HepG2 (cell line): ENCODE measurements around the gene COMMD3. TPM values are rescaled to one million over a fixed set of nuclear protein-coding genes. Genes with fewer than 3 reads are reported as not detected.

ENCODE experiments used
- ARID2 ChIP-seq: sonication (generic); formaldehyde crosslinking; IDR thresholded peaks from 2 replicates; pipeline ENCODE4 v1.8.1; 2022; ENCODE audit warnings: mild to moderate bottlenecking, missing genetic modification reagents, borderline replicate concordance
- GABPB1 ChIP-seq: IDR thresholded peaks from 2 replicates; pipeline ENCODE4 v1.6.1; 2016; ENCODE audit warnings: mild to moderate bottlenecking, missing genetic modification reagents, moderate library complexity, missing compliant biosample characterization
- GATAD1 ChIP-seq: IDR thresholded peaks from 2 replicates; pipeline ENCODE4 v1.6.1; 2016; ENCODE audit warnings: missing genetic modification reagents, missing compliant biosample characterization
- HES4 ChIP-seq: sonication (generic); formaldehyde crosslinking; IDR thresholded peaks from 2 replicates; pipeline ENCODE4 v1.9.0; 2021; ENCODE audit warnings: mild to moderate bottlenecking, missing genetic modification reagents, borderline replicate concordance
- KDM5A ChIP-seq: fragments of 200-600 bp; sonication (generic); IDR thresholded peaks from 2 replicates; pipeline ENCODE4 v1.7.0; 2018; ENCODE audit warnings: antibody characterized with exemption, mild to moderate bottlenecking, low read length, borderline replicate concordance
- KDM6A ChIP-seq: IDR thresholded peaks from 2 replicates; pipeline ENCODE4 v1.6.1; 2016; ENCODE audit warnings: low read depth
- MIER2 ChIP-seq: IDR thresholded peaks from 2 replicates; pipeline ENCODE4 v1.6.1; 2016; ENCODE audit warnings: missing biosample characterization, missing genetic modification reagents
- MTA1 ChIP-seq: sonication (generic); formaldehyde crosslinking; IDR thresholded peaks from 2 replicates; pipeline ENCODE4 v1.4.0; 2020; ENCODE audit warnings: missing genetic modification reagents, mild to moderate bottlenecking, borderline replicate concordance
- MZF1 ChIP-seq: sonication (generic); formaldehyde crosslinking; IDR thresholded peaks from 2 replicates; pipeline ENCODE4 v1.8.1; 2023; ENCODE audit warnings: mild to moderate bottlenecking, missing genetic modification reagents, borderline replicate concordance
- NCOA2 ChIP-seq: sonication (generic); formaldehyde crosslinking; IDR thresholded peaks from 2 replicates; pipeline ENCODE4 v1.8.0; 2022; ENCODE audit warnings: inconsistent platforms
- NR2F1 ChIP-seq, 2 experiments: fragments of 450-650 bp in 1 of 2; formaldehyde crosslinking in 1 of 2; IDR thresholded peaks; 2 replicates each; pipeline versions ENCODE4 v1.5.0 to v1.6.1; 2016 to 2020; ENCODE audit warnings: mild to moderate bottlenecking in 1 of 2, missing compliant biosample characterization in 1 of 2, missing genetic modification reagents in 1 of 2, moderate library complexity in 1 of 2
- RAD21 ChIP-seq: fragments of 450-650 bp; formaldehyde crosslinking; IDR thresholded peaks from 2 replicates; pipeline ENCODE4 v1.5.0; 2020; ENCODE audit warnings: mild to moderate bottlenecking
- SALL1 ChIP-seq: sonication (generic); formaldehyde crosslinking; IDR thresholded peaks from 2 replicates; pipeline ENCODE4 v1.8.0; 2022; ENCODE audit warnings: mild to moderate bottlenecking, missing genetic modification reagents
- SIN3B ChIP-seq: fragments of 150-350 bp; IDR thresholded peaks from 2 replicates; pipeline ENCODE4 v1.6.1; 2014; ENCODE audit warnings: low read length
- YEATS2 ChIP-seq: sonication (generic); formaldehyde crosslinking; IDR thresholded peaks from 2 replicates; pipeline ENCODE4 v1.4.0; 2020; ENCODE audit warnings: missing genetic modification reagents, borderline replicate concordance
- ZFY ChIP-seq: sonication (generic); formaldehyde crosslinking; IDR thresholded peaks from 2 replicates; pipeline ENCODE4 v1.4.0; 2020; ENCODE audit warnings: missing genetic modification reagents
- ZKSCAN8 ChIP-seq: IDR thresholded peaks from 2 replicates; pipeline ENCODE4 v1.6.1; 2016; ENCODE audit warnings: borderline replicate concordance, missing genetic modification reagents, missing compliant biosample characterization
- ZMAT3 ChIP-seq: sonication (generic); formaldehyde crosslinking; conservative IDR thresholded peaks from 2 replicates; pipeline ENCODE4 v1.7.0; 2021; ENCODE audit warnings: missing genetic modification reagents
- ZNF446 ChIP-seq: sonication (generic); formaldehyde crosslinking; IDR thresholded peaks from 2 replicates; pipeline ENCODE4 v1.5.0; 2020; ENCODE audit warnings: mild to moderate bottlenecking, missing genetic modification reagents
- ZNF598 ChIP-seq: sonication (generic); formaldehyde crosslinking; IDR thresholded peaks from 2 replicates; pipeline ENCODE4 v1.5.1; 2020; ENCODE audit warnings: mild to moderate bottlenecking, missing genetic modification reagents, borderline replicate concordance
- ZNF614 ChIP-seq: IDR thresholded peaks from 2 replicates; pipeline ENCODE4 v1.6.1; 2018; ENCODE audit warnings: missing biosample characterization, missing genetic modification reagents, inconsistent platforms, borderline replicate concordance
- ZNF747 ChIP-seq: sonication (generic); formaldehyde crosslinking; IDR thresholded peaks from 2 replicates; pipeline ENCODE4 v1.8.1; 2023; ENCODE audit warnings: missing genetic modification reagents, mild to moderate bottlenecking, borderline replicate concordance
- ZNF768 ChIP-seq: sonication (generic); formaldehyde crosslinking; IDR thresholded peaks from 2 replicates; pipeline ENCODE4 v1.4.0; 2020; ENCODE audit warnings: missing genetic modification reagents
- polyA plus RNA-seq, 8 experiments: library from polyadenylated mRNA; depleted of rRNA in 3 of 8; stranded (reverse) in 7 of 8; unstranded in 1 of 8; fragments of >200 nt; fragmentation: Illumina TruSeq in 4 of 8; extraction: Trizol in 4 of 8; gene quantifications; 2 replicates each; pipeline versions ENCODE4 v1.2.1 to v1.2.3, GENCODE V29; 2011 to 2016; ENCODE audit warnings: low read depth in 4 of 8, missing spikeins in 1 of 8, mixed read lengths in 1 of 8; ENCODE audit not compliant: insufficient read depth in 1 of 8
- total RNA-seq, 5 experiments: library from RNA; depleted of rRNA; stranded (reverse); fragments of >200 nt; fragmentation: Illumina TruSeq; extraction: Trizol; gene quantifications; 2 replicates each; pipeline ENCODE4 v1.2.3, GENCODE V29; 2016; ENCODE audit warnings: low read depth in 1 of 5
- TF ChIP-seq, protein P1 (sequence below): IDR thresholded peaks from 2 replicates; pipeline ENCODE4 v1.4.0; 2020; ENCODE audit warnings: mild to moderate bottlenecking, missing genetic modification reagents
- TF ChIP-seq, protein P2 (sequence below): sonication (generic); formaldehyde crosslinking; IDR thresholded peaks from 2 replicates; pipeline ENCODE4 v1.4.0; 2020; ENCODE audit warnings: missing genetic modification reagents
- TF ChIP-seq, protein P3 (sequence below): sonication (generic); IDR thresholded peaks from 2 replicates; pipeline ENCODE4 v1.6.1; 2016; ENCODE audit warnings: low read depth, borderline replicate concordance

The COMMD3 gene
- total and polyA plus RNA-seq, 2 of the 13 experiments (the other 11 are each of a cell fraction or from before 2014, with no cell fraction given), result 38.7 to 54.4 TPM

DNA sequence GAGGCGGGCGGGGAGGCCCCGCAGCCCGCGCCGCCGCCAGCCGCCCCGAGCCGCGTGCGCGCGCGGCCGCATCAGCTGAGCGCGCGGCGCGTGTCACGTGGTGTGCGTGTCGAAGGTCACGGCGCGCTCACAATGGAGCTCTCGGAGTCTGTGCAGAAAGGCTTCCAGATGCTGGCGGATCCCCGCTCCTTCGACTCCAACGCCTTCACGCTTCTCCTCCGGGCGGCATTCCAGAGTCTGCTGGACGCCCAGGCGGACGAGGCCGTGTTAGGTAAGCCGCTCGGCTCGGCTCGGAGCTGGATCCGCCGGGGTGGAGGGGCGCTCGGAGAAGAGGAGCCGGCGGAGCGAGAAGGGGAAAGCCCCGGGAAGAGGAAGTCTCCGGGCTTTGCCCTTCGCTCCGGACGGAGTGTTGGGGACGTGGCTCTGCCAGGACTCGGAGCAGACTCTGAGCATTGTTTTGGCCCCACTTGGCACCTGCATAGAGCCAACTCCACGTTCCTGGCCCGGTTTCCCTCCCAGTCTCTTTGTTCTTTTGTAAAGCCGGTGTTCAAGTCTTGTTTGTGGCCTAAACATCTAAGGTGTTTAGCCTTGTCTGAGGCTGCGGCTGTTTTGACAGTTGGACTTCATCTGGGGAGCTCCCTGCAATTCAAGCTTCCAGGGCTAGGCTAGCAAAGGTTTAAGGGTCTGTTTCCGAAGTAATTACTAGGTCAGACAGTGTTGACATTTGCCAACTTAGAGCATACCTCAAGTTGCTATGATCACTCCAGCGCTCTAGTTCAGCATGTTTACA is at the start of gene COMMD3 (continued):
- no peak; the same call in none of the 2 replicates for TF ChIP-seq ZNF747 (CRISPR knock-in tag)
- TF ChIP-seq ZNF768 (CRISPR knock-in tag), result 0 out of 2 replicates have a peak, but pooled peaks have one; percentile 33
- 0 out of 2 replicates have a peak, but pooled peaks have one; percentile 16 for TF ChIP-seq HES4
- TF ChIP-seq MZF1 (CRISPR knock-in tag), result no peak
- TF ChIP-seq KDM6A (CRISPR knock-in tag), result no peak
- peak; percentile 51; the same call in 1 of the 2 replicates for TF ChIP-seq MTA1 (CRISPR knock-in tag)
- no peak for TF ChIP-seq SIN3B
- peak; percentile 86 for TF ChIP-seq ZKSCAN8 (CRISPR knock-in tag)
- TF ChIP-seq, protein P1, sequence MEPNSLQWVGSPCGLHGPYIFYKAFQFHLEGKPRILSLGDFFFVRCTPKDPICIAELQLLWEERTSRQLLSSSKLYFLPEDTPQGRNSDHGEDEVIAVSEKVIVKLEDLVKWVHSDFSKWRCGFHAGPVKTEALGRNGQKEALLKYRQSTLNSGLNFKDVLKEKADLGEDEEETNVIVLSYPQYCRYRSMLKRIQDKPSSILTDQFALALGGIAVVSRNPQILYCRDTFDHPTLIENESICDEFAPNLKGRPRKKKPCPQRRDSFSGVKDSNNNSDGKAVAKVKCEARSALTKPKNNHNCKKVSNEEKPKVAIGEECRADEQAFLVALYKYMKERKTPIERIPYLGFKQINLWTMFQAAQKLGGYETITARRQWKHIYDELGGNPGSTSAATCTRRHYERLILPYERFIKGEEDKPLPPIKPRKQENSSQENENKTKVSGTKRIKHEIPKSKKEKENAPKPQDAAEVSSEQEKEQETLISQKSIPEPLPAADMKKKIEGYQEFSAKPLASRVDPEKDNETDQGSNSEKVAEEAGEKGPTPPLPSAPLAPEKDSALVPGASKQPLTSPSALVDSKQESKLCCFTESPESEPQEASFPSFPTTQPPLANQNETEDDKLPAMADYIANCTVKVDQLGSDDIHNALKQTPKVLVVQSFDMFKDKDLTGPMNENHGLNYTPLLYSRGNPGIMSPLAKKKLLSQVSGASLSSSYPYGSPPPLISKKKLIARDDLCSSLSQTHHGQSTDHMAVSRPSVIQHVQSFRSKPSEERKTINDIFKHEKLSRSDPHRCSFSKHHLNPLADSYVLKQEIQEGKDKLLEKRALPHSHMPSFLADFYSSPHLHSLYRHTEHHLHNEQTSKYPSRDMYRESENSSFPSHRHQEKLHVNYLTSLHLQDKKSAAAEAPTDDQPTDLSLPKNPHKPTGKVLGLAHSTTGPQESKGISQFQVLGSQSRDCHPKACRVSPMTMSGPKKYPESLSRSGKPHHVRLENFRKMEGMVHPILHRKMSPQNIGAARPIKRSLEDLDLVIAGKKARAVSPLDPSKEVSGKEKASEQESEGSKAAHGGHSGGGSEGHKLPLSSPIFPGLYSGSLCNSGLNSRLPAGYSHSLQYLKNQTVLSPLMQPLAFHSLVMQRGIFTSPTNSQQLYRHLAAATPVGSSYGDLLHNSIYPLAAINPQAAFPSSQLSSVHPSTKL (CRISPR knock-in tag), result peak; percentile 10; the same call in 1 of the 2 replicates
- TF ChIP-seq, protein P2, sequence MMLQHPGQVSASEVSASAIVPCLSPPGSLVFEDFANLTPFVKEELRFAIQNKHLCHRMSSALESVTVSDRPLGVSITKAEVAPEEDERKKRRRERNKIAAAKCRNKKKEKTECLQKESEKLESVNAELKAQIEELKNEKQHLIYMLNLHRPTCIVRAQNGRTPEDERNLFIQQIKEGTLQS (CRISPR knock-in tag), result peak; percentile 27; the same call in 1 of the 2 replicates
- TF ChIP-seq ZFY, result peak; percentile 71; the same call in 1 of the 2 replicates
- no peak for TF ChIP-seq MIER2 (CRISPR knock-in tag)
- TF ChIP-seq, protein P3, sequence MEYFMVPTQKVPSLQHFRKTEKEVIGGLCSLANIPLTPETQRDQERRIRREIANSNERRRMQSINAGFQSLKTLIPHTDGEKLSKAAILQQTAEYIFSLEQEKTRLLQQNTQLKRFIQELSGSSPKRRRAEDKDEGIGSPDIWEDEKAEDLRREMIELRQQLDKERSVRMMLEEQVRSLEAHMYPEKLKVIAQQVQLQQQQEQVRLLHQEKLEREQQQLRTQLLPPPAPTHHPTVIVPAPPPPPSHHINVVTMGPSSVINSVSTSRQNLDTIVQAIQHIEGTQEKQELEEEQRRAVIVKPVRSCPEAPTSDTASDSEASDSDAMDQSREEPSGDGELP, result peak; percentile 86; the same call in 1 of the 2 replicates
- TF ChIP-seq NR2F1 (CRISPR knock-in tag; IDR thresholded peaks at IDR 0.05), result peak; percentile 59 to 70; a peak in 3 of 4 replicates
- 0 out of 2 replicates have a peak, but pooled peaks have one; percentile 35 for TF ChIP-seq ZNF614
- TF ChIP-seq ZNF598 (CRISPR knock-in tag), result peak; percentile 30; the same call in 1 of the 2 replicates
- TF ChIP-seq ZNF446 (CRISPR knock-in tag), result 0 out of 2 replicates have a peak, but pooled peaks have one; percentile 40
- TF ChIP-seq ZMAT3 (CRISPR knock-in tag), result 0 out of 2 replicates have a peak, but pooled peaks have one; percentile 35
- no peak for TF ChIP-seq NCOA2 (CRISPR knock-in tag)
- no peak for TF ChIP-seq KDM5A
- 0 out of 2 replicates have a peak, but pooled peaks have one; percentile 21 for TF ChIP-seq ARID2 (CRISPR knock-in tag)
- TF ChIP-seq RAD21, result peak; percentile 11; the same call in 1 of the 2 replicates
- peak; percentile 81 for TF ChIP-seq SALL1
- TF ChIP-seq YEATS2 (CRISPR knock-in tag), result peak; percentile 41; the same call in 1 of the 2 replicates
- TF ChIP-seq GATAD1 (CRISPR knock-in tag), result peak; percentile 70
- peak; percentile 83; the same call in 1 of the 2 replicates for TF ChIP-seq GABPB1
